Urinary bladder (tissue), 4 donors: ENCODE results near the gene SLC22A14. TPM values are rescaled to one million over a fixed set of nuclear protein-coding genes. Genes with fewer than 3 reads are reported as not detected.

Experiments
- DNase-seq: peaks from one replicate; pipeline ENCODE4 v3.0.0-alpha.2; 2015; ENCODE audit errors: extremely low spot score
- H3K27ac ChIP-seq: one replicate; pipeline ENCODE4 v1.5.1; 2013; ENCODE audit warnings: low read depth, mild to moderate bottlenecking, moderate library complexity
- H3K36me3 ChIP-seq: one replicate; pipeline ENCODE4 v1.6.1; 2013; ENCODE audit warnings: mild to moderate bottlenecking, moderate library complexity; ENCODE audit not compliant: insufficient read depth
- H3K4me1 ChIP-seq: one replicate; pipeline ENCODE4 v1.6.1; 2013; ENCODE audit warnings: mild to moderate bottlenecking, moderate library complexity; ENCODE audit not compliant: insufficient read depth
- H3K4me3 ChIP-seq: one replicate; pipeline ENCODE4 v1.5.1; 2013; ENCODE audit warnings: low read depth, low read length
- WGBS: extraction: QIAGEN DNeasy Blood & Tissue Kit; methylation state at CpG from one replicate; pipeline ENCODE4 v1.1.7; 2013; 5-methylcytosine and 5-hydroxymethylcytosine counted together
- polyA plus RNA-seq: library from polyadenylated mRNA; stranded (reverse); fragments of 200-250 nt; gene quantifications from one replicate; pipeline ENCODE4 v1.2.3, GENCODE V29; 2013
- total RNA-seq: library from RNA; depleted of rRNA; stranded (reverse); fragments of >200 nt; gene quantifications from one replicate; pipeline ENCODE4 v1.2.3, GENCODE V29; 2014
- donor health status: healthy with polysubstance abuse.
- donor health status: healthy.

Gene SLC22A14
- total and polyA plus RNA-seq, 2 donors = 0.09 to 0.16 TPM

GRCh38 chr3:38264353-38264771, 17.7 kb upstream of the SLC22A14 start:
- H3K4me1 ChIP-seq = no peaks in the 10 kb centered on the region
- no peak for DNase-seq
- no peak overlapping the region for H3K4me3 ChIP-seq
- 0% methylated on average over 1 of the region's 1 CpG for WGBS
- H3K36me3 ChIP-seq = no peaks in the 10 kb centered on the region
- H3K27ac ChIP-seq = no peak overlapping the region

GRCh38 chr3:38264779-38265178, 17.3 kb upstream of the SLC22A14 start:
- Histone ChIP-seq H3K4me1 (no peaks in the 10 kb centered on the region), H3K36me3 (no peaks in the 10 kb centered on the region), H3K4me3 (no peak overlapping the region), H3K27ac (no peak overlapping the region)
- no peak for DNase-seq
- WGBS = 87% methylated on average over 1 of the region's 1 CpG

GRCh38 chr3:38265604-38266307, 16.3 kb upstream of the SLC22A14 start, which contains the start of gene SLC22A13:
Gene SLC22A13 (plus strand): TSS chr3:38265812. CDS start chr3:38265861, 49 bp downstream.
- H3K36me3 ChIP-seq = no peaks in the 10 kb centered on the region
- no peak for DNase-seq
- no peak within 1 kb of the TSS for H3K27ac ChIP-seq
- 95% methylated on average over 9 of the region's 9 CpGs for WGBS
- no peaks in the 10 kb centered on the region for H3K4me1 ChIP-seq
- no peak within 1 kb of the TSS for H3K4me3 ChIP-seq

DNA sequence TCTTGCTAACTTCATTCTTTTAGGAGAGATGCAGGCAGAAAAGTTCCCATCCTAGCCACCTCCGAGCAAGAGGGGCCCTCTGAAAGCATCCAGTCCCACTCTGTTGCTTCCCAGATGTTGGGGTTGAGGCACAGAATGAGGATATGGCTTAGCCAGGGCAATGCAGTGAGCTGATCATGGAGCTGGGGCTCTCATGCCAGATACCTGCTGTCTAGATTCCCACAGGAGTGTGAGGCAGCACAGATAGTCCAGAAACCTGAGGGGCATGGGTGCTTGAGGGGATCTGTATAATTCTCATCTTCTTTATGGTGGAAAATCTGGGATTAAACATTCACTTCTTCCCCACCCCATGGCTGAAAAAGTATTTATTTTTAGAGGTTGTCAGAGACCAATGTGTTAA, 15.3 kb upstream of the SLC22A14 start:
- no peak for DNase-seq
- 84% methylated on average over 1 of the region's 1 CpG for WGBS
- no peak overlapping the region for H3K27ac ChIP-seq

GRCh38 chr3:38267662-38268061, 14.4 kb upstream of the SLC22A14 start:
- H3K4me3 ChIP-seq = no peak overlapping the region
- no peak for DNase-seq
- 78% methylated on average over 2 of the region's 2 CpGs for whole genome bisulfite sequencing
- H3K36me3 ChIP-seq = no peaks in the 10 kb centered on the region
- no peak overlapping the region for H3K27ac ChIP-seq
- no peaks in the 10 kb centered on the region for H3K4me1 ChIP-seq

More for the DNA sequence above, 15.3 kb upstream of the SLC22A14 start:
- H3K4me1 ChIP-seq = no peaks in the 10 kb centered on the region
- no peak overlapping the region for H3K4me3 ChIP-seq
- no peaks in the 10 kb centered on the region for H3K36me3 ChIP-seq

DNA sequence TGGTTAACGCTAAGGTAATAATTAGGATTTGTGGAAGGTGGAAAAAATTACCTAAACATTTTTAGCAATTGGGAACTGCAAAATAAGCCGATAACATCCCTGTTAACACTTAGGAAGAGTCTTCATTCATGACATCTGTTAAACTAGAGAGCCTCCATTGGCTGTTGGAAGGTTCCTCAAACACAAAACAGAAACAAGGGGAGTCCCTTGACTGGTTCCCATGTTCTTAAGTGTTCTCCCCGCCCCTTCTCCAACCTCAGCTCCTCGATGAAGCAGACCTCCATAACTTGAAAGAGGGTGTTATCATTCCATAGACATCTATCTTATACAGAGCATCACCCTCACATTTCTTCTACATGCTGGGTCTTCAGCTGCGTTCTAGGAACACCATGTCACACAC, 14.0 kb upstream of the SLC22A14 start:
- H3K4me3 ChIP-seq = no peak overlapping the region
- no peak for DNase-seq
- H3K27ac ChIP-seq = no peak overlapping the region
- 78% methylated on average over 5 of the region's 5 CpGs for WGBS
- H3K36me3 ChIP-seq = no peaks in the 10 kb centered on the region
- H3K4me1 ChIP-seq = no peaks in the 10 kb centered on the region

- no peaks in the 10 kb centered on the region for H3K36me3 ChIP-seq
- no peak for DNase-seq
- H3K4me1 ChIP-seq = no peaks in the 10 kb centered on the region
- H3K4me3 ChIP-seq = no peak overlapping the region
- WGBS = 69% methylated on average over 1 of the region's 1 CpG
- no peak overlapping the region for H3K27ac ChIP-seq
These were observed 13.6 kb upstream of the SLC22A14 start for GRCh38 chr3:38268522-38268921.

DNA sequence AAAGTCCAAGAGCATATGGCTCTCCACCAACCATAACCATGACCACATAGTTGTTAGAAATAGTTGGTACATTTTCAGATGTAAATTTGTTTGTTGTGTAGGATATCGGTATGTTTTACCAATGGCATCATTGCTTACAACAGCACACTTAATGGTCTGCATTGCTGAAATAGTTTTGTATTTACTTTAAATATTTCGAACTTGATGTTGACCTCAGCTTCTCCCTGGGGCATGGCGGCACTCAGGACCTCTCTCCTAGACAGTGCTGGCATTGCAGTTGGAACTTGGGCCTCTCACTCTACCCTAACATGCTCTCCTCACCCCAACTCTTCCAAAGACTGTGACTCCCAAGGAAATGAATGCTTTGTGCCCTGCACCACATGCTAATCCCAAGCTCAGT, 11.5 kb upstream of the SLC22A14 start:
- Histone ChIP-seq H3K4me1 (no peaks in the 10 kb centered on the region), H3K36me3 (no peaks in the 10 kb centered on the region), H3K4me3 (no peak overlapping the region), H3K27ac (no peak overlapping the region)
- DNase-seq = no peak
- WGBS = 80% methylated on average over 3 of the region's 3 CpGs

DNA sequence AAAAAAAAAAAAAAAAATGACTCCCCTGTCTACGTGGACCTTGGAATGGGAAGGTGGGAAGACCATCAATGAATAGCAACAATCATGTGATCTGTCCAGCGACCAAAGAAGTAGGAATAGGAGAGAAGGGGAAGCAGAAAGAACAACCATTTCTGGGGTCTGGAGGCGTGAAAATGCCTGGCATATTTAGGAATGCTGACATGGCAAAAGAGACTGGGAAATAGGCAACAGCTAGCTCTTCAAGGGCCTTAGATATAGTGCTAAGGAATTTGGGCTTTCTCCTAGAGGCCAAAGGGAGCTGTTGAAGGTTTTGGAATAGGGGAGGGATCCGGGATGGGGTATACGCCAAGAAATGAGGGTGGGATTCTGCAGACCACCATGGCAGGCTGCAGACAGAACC, 10.5 kb upstream of the SLC22A14 start:
- Histone ChIP-seq H3K36me3 (no peaks in the 10 kb centered on the region), H3K4me1 (no peaks in the 10 kb centered on the region), H3K4me3 (no peak overlapping the region), H3K27ac (no peak overlapping the region)
- WGBS = 96% methylated on average over 5 of the region's 5 CpGs
- no peak for DNase-seq

- WGBS = 94% methylated on average over 21 of the region's 21 CpGs
- Histone ChIP-seq H3K4me1 (no peaks in the 10 kb centered on the region), H3K4me3 (no peak overlapping the region), H3K36me3 (no peaks in the 10 kb centered on the region), H3K27ac (no peak overlapping the region)
- DNase-seq = no peak
These were observed 7.0 kb upstream of the SLC22A14 start for GRCh38 chr3:38274864-38275649.

GRCh38 chr3:38275658-38276057, 6.4 kb upstream of the SLC22A14 start:
- no peaks in the 10 kb centered on the region for H3K36me3 ChIP-seq
- H3K4me3 ChIP-seq = no peak overlapping the region
- H3K4me1 ChIP-seq = no peaks in the 10 kb centered on the region
- no peak for DNase-seq
- H3K27ac ChIP-seq = no peak overlapping the region
- 93% methylated on average over 8 of the region's 8 CpGs for WGBS

- H3K4me3 ChIP-seq = no peak overlapping the region
- 94% methylated on average over 13 of the region's 13 CpGs for WGBS
These were observed 5.8 kb upstream of the SLC22A14 start for GRCh38 chr3:38276081-38276916.

GRCh38 chr3:38276917-38277630, 5.0 kb upstream of the SLC22A14 start:
- no peak for DNase-seq
- H3K36me3 ChIP-seq = no peaks in the 10 kb centered on the region
- H3K27ac ChIP-seq = no peak overlapping the region
- WGBS = 93% methylated on average over 13 of the region's 13 CpGs
- H3K4me1 ChIP-seq = no peaks in the 10 kb centered on the region
- H3K4me3 ChIP-seq = no peak overlapping the region

More at GRCh38 chr3:38276081-38276916, 5.8 kb upstream of the SLC22A14 start:
- H3K4me1 ChIP-seq = no peaks in the 10 kb centered on the region
- no peaks in the 10 kb centered on the region for H3K36me3 ChIP-seq
- no peak for DNase-seq
- no peak overlapping the region for H3K27ac ChIP-seq
